GM18526 (cell line): ENCODE results near the gene KIF5A.
A peak's percentile ranks its signal among the peaks of the same experiment; 100 is the strongest.

Experiments used
- POLR2A ChIP-seq: IDR thresholded peaks from 3 replicates; pipeline ENCODE4 v1.6.1; 2011; ENCODE audit not compliant: insufficient read length; ENCODE audit errors: extremely low read depth

Gene KIF5A

DNA sequence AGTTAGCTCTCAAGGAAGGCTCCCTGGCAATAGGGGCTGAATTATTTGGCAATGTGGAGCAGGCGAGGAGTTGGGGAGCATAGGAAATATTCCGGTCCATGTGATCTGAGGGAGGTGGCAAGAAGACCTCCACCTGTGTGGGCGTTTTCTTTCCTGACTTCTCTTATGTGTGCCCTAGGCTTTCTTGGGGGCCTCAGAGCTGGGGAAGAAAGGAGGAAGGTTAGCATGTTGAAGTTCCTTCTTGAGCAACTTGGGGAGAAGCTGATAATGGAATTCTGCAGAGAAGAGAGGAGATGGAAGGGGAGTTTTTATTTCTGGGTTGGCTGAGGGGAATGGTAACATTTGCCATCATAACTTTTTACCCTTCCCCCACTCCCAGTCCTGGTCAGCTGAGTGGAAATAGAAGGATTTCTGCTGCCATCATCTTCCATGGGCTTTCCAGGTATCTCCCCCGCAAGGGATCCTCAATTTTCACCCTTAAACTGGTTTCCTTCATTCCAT is 56.0 kb downstream of the KIF5A start:
- no peak for TF ChIP-seq POLR2A

DNA sequence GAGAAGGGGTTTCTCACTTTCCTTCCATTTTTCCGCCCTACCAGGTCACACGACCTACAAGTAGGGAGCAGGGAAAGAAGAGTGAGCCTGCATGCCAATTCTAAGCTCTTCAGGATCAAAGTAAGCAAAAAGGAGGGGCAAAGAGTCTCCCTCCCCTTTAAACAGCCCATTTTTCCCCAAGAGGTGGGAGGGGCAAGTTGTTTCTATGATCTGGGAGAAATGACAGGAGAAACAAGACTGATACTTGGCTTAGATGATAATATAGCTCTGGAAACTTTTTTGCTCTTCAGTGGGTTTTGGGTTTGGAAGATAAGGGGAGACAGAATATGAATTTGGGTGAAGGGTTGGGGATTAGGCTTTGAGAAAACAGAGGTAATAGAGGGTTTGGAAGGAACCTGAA is 56.6 kb downstream of the KIF5A start:
- TF ChIP-seq POLR2A = no peak

DNA sequence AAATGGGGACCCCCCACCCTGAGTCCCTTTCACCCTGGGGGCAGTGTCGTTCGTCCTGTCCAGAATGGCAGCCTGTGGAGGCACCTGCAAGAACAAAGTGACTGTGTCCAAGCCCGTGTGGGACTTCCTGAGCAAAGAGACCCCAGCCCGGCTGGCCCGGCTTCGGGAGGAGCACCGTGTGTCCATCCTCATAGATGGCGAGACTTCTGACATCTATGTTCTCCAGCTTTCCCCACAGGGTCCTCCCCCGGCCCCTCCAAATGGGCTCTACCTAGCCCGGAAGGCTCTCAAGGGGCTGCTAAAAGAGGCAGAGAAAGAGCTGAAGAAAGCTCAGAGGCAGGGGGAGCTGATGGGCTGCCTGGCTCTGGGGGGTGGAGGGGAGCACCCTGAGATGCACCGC is 57.0 kb downstream of the KIF5A start:
- no peak for TF ChIP-seq POLR2A

DNA sequence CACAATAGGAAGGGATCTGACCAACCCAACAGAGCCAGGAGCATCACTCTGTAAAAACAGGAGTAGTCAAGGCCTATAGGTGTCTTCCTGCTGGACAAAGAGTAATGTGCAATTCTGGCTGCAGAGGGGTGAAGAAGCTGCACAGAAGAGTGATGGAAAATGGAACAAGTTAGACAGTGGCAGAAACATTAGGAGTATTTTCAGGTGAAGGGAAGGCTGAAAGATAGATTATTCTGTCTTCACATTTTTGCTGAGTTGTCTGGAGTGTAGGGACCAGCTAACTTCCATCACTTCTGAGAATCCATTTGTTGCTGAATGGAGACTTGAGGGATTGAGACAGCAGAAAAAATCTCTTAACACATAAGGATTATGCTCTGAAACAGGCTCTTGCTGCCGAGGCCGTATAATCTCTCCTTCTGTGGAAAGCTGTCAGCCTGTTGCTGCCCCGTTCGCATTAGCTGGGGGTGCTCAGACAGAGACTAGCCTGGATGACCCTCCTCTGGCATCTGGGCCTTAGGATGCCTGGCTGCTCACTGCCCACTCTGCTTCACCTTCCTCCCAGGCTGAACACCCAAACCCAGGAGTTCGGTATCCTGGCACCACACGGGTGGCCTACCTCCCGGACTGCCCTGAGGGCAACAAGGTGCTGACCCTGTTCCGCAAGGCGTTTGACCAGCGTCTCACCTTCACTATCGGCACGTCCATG is 58.3 kb downstream of the KIF5A start:
- no peak for TF ChIP-seq POLR2A

DNA sequence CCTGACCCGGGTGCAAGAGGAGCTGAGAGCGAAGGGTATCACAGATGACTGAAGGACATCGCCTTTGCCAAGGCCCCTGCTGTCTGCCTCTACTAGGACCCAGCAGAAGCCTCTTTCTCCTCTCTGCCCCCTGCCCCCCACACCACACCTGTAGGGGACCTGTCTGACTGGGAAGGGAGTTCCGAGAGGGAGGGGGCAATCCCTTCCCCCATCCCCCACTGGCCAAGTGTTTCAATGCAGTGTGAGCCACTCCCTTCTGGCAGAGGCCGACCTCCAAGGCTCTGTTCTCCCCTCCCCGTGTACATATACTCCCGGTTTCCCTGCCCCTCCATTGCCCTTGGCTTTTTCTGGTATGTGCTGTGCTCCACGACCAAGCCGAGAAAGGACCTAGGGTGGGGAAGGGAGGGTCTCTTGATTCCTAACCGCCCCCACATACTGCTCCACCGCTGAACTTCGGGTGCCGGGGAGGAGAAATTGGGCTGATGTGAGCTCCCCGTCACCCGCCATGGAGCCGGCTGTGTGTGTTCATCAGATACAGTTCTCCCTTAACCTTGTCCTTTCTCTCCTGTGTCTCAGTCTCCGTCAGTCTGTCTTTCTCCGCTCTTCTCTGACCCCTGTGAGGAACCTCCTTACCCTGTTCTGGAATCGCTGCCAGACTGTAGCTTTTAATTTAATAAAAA is 59.4 kb downstream of the KIF5A start:
- TF ChIP-seq POLR2A = no peak

DNA sequence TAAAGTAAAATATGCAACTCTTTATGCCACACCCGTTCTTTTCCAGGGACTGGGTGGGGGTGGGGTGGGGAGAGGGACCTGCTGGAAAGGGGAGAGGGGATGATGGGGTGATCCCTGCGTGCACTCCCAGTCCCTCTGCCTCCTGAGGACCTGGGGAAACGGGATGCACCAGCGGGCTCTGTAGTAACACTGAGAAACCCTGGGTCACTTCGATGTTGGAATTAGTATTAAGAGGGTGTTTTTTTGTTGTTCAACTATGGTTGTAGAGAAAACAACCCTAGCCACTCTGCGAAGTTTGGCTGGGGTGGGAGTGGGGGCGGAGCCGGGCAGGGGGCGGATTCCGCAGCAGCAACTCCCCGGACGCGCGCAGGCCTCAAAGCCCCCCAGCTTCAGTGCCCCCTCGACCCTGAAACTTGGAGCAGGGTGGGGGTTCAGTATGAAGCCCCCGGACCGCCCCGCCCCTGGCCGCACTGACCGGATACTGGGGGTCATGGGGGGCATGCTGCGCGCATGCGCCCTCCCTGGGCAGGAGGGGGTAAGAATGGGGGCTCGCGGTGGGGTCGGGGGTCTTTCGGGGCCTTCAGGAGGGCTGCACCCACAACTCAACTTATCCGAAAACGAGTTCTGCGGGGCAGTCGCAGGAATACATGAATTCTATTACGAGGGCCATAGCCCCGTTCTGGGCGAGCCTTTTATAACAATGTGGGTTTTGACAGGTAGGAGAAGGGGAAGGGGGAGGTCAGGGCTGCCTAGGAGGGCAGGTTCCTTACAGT is 60.1 kb downstream of the KIF5A start:
- TF ChIP-seq POLR2A = no peak

DNA sequence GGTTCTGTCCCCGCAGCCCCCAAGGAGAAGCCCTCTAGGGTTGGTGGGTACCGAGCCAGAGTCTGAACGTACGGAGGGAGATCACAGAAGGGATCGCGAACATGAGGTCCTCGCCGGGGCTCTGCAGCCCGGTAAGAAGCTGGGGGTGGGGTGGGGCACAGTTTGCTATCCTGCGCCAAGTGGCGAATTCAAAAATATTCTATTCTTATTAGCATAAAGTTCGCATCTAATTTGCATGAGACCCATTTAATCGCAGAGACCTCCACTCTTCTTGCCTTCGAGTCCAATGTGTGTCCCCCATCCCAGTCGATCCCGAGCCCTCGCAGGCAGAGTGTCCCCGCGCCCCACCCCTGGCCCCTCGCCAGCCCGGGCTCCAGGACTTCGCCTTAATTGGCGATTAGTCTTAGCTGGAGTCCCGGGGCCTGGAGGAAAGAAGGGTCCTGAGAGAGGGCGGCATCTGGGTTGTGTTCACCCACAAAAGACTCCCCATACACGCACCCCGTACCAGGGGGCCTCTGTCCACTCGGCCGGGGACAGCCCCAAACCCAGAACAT is 60.8 kb downstream of the KIF5A start:
- TF ChIP-seq POLR2A = no peak

DNA sequence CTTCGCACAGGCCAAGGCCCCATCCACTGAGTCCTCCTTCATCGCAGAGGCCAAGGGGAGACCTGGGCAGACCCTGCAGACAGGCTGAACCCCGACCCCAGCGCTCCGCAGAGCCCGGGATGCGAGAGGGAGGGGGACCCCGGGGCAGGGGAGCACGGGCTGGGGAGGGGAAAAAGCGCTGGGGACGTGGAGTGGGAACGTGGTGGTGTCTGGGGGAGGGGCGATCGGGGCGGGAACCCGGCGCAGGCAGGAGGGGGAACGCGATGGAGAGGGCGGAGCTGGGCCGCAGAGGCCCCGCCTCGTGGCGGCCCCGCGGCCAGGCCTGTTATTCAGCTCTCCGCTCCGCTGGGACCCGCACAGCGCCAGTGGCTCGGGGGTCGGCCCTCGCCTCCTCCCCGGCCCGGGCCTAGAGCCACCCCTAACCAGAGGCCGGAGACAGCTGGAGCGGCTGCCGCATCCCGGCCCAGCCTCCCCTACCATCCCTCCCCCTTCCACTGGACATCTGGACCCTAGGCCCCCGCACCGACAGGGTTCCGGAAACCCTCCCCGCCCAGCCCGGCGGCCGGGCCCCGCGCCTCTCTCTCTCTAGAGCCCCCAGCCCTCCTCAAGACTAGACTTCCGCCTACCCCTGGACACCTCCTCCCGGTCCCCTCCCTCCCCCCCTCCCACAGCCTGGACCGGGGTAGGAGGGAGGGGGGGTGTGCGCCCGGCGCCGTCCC is 61.4 kb downstream of the KIF5A start, which contains the start of gene ARHGEF25:
ARHGEF25 (plus strand) TSS at position 328 of the 719 bp plus-strand sequence. CDS start 460 bp downstream, outside the sequence.
- peak; percentile 53 for TF ChIP-seq POLR2A

DNA sequence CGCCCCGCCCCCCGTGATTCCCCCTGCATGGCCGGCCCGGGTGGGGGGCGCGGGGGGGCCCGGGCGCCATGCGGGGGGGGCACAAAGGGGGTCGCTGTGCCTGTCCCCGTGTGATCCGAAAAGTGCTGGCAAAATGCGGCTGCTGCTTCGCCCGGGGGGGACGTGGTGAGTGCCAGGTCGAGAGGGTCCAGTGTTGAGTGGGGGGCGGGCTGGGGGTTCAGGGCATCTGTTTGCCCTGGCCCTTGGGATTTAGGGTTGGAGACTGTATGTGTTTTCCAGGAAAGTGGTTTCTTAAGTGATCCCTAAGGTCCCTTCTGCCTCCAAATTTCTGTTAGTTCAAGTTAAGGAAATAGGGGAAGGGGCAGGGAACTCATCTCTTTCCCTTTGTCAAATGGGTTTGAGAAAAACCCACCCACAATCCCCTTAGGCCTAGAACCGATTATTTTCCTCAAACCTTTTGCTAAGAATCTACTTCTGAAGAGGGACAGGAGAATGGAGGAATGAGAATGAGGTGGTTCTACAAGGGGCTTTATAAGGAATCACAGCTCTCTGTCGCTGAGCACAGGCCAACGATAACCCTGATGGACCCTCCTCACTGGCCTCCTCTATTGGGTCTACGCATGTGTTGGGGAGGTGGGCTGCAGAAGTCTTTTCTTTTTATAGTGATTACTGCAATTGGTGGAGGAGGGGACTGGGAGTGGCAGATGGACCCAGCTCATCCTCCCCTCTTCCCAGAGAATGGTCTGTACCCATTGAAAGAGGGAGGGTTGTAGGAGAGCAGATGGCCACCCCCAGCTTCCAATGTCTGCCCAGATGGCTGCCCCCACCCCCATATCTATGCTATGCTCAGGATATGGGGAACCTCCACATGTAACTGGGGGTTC is 62.2 kb downstream of the KIF5A start:
- no peak for TF ChIP-seq POLR2A

DNA sequence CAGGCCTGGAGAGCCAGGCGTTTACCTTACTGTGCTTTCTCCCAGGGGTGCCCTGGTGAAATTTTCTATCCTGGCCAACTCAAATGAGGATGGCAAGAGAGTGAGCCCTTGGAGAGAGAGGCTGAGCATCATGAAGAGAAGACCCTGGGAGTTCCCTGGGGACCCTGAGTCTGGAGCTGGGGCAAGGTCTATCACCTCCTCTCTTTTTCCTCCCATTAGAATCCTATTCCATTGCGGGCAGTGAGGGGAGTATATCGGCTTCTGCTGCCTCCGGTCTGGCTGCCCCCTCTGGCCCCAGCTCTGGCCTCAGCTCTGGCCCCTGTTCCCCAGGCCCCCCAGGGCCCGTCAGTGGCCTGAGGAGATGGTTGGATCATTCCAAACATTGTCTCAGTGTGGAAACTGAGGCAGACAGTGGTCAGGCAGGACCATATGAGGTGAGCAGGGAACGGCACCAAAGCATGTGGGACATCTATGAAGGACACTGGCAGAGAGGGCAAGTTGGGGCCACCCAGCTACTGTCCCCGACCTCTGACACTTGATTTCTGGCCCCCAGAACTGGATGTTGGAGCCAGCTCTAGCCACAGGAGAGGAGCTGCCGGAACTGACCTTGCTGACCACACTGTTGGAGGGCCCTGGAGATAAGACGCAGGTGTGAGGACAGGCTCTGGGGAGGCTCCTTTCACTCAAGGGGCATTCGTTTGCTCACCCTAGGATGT is 63.0 kb downstream of the KIF5A start:
- TF ChIP-seq POLR2A = no peak

DNA sequence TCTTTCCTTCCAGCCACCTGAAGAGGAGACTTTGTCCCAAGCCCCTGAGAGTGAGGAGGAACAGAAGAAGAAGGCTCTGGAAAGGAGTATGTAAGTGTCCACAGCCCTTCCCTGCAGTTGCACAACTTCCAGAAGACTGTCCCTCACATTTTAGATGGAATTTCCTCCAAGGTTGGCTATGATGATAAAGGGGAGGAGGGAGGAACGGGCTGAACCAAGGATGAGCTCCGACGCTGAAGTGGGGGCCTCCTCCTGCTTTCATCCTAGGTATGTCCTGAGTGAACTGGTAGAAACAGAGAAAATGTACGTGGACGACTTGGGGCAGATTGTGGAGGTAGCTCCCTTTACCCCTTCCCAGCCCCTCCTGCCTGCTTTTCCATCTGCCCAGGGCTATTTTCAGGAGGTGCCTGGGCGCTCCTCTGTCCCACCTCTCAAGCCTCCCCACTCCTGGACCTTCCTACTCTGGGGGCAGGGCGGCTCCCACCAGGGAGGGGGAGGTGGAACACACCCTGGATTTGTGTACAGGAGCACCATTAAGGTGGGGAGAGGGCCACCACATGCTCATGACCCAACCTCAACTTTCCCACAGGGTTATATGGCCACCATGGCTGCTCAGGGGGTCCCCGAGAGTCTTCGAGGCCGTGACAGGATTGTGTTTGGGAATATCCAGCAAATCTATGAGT is 63.7 kb downstream of the KIF5A start:
- no peak for TF ChIP-seq POLR2A

DNA sequence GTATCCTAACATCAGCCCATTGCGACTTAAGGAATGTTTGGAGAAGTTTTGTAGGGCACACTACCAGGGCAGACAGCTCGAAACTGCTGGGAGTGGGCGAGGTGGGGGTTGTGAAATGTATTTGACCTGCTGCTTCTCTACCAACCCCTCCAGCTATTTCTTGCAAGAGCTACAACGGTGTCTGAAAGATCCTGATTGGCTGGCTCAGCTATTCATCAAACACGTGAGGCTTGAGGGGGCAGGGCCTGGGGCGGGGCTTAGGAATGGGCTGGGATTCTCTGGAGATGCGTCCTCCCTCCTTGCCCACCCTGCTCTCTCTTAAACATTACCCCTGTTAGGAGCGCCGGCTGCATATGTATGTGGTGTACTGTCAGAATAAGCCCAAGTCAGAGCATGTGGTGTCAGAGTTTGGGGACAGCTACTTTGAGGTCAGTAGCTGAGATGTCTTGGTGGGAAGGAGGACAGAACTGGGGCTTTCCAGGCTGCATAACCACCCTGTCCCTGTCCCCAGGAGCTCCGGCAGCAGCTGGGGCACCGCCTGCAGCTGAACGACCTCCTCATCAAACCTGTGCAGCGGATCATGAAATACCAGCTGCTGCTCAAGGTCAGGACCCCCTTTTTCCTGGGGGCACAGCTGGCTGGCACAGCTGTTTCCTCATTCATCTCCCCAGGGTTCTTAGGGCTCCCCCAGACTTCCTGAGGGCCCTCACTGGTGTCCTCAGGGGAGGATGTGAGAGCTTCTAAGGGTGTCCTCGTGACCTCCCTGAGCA is 64.5 kb downstream of the KIF5A start:
- no peak for TF ChIP-seq POLR2A

DNA sequence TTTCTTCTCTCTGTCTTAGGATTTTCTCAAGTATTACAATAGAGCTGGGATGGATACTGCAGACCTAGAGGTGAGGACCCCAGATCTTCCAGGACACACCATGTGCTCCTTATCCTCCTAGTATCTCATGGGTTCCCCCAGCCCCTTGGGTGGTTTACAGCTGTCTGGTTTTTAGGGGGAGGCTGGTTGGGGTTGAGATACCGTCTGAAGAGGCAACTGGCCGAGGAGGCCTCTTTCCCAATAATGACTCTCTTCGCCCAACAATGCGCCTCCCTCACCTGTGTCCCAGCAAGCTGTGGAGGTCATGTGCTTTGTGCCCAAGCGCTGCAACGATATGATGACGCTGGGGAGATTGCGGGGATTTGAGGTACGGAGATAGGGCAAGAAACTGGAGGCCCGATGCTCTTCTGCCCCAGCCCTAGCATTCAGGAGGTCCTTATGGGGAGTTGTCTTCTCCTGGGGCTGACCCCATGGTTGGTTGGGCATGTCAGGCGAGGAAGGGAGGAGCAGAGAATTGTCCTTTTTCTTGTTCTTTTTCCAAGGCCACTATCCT is 65.2 kb downstream of the KIF5A start:
- TF ChIP-seq POLR2A = no peak
